H54 (cell line): Measurements from ENCODE around the gene SIDT2.

Experiments
- DNase-seq: peaks from one replicate; pipeline ENCODE4 v3.0.0; 2011; ENCODE audit warnings: low spot score, mixed read lengths; ENCODE audit not compliant: insufficient read length
- FAIRE-seq: peaks from 3 replicates; lab custom pipeline; 2011; peaks lifted over from hg19 to GRCh38; lab: Jason Lieb, UNC
- POLR2A ChIP-seq: IDR thresholded peaks from 2 replicates; pipeline ENCODE4 v1.6.1; 2011; ENCODE audit warnings: low read depth, mild to moderate bottlenecking, low read length

Gene SIDT2

GRCh38 chr11:117189191-117189940 lies 10.8 kb downstream of the SIDT2 start:
- no peak for FAIRE-seq
- no peak for DNase-seq
- TF ChIP-seq POLR2A, result no peak

GRCh38 chr11:117189941-117190544 lies 11.5 kb downstream of the SIDT2 start:
- FAIRE-seq (no peak), DNase-seq (no peak)
- TF ChIP-seq POLR2A, result no peak

GRCh38 chr11:117191680-117192400 lies 13.3 kb downstream of the SIDT2 start:
- no peak for FAIRE-seq
- TF ChIP-seq POLR2A, result no peak
- DNase-seq, result no peak

- no peak for TF ChIP-seq POLR2A
- no peak for FAIRE-seq
- DNase-seq, result no peak
Measured at GRCh38 chr11:117192401-117192875, 13.9 kb downstream of the SIDT2 start.

GRCh38 chr11:117193130-117194020 lies 14.8 kb downstream of the SIDT2 start:
- DNase-seq, result no peak
- no peak for TF ChIP-seq POLR2A
- FAIRE-seq, result no peak

GRCh38 chr11:117194267-117194666 lies 15.7 kb downstream of the SIDT2 start:
- DNase-seq (no peak), FAIRE-seq (no peak)
- no peak for TF ChIP-seq POLR2A

GRCh38 chr11:117195258-117195657 lies 16.7 kb downstream of the SIDT2 start:
- FAIRE-seq, result no peak
- no peak for TF ChIP-seq POLR2A

GRCh38 chr11:117195761-117196160 lies 17.2 kb downstream of the SIDT2 start:
- TF ChIP-seq POLR2A, result no peak
- DNase-seq (no peak), FAIRE-seq (no peak)

More at GRCh38 chr11:117195258-117195657, 16.7 kb downstream of the SIDT2 start:
- DNase-seq, result no peak

GRCh38 chr11:117197006-117197405 lies 18.5 kb downstream of the SIDT2 start:
- no peak for TF ChIP-seq POLR2A
- FAIRE-seq (no peak), DNase-seq (no peak)

- DNase-seq, result no peak
- no peak for FAIRE-seq
- TF ChIP-seq POLR2A, result no peak
Measured at GRCh38 chr11:117197516-117198456, 19.2 kb downstream of the SIDT2 start.

GRCh38 chr11:117198613-117199012 lies 20.1 kb downstream of the SIDT2 start:
- TF ChIP-seq POLR2A, result no peak
- FAIRE-seq (no peak), DNase-seq (no peak)
